ENCODE data around the gene MYADM. TPM values are rescaled to one million over a fixed set of nuclear protein-coding genes. Genes with fewer than 3 reads are reported as not detected.

MYADM gene
- total and polyA plus RNA-seq, 2 of the 13 experiments (the other 11 are each of a cell fraction or from before 2014, with no cell fraction given): 19.9 to 38.1 TPM

GRCh38 chr19:53864308-53864836 is 3.3 kb upstream of the MYADM start (continued):
- TF ChIP-seq SOX6 (IDR thresholded peaks at IDR 0.05) (no peak), SOX6 (CRISPR knock-in tag; IDR thresholded peaks at IDR 0.05) (peak; percentile 87), ATF5 (CRISPR knock-in tag; IDR thresholded peaks at IDR 0.05; ENCODE audit: low read depth) (no peak), ZNF770 (CRISPR knock-in tag; IDR thresholded peaks at IDR 0.05) (peak; percentile 55; the same call in 1 of the 2 replicates), ZNF850 (CRISPR knock-in tag; conservative IDR thresholded peaks at IDR 0.05) (no peak), ZNF280D (CRISPR knock-in tag; IDR thresholded peaks at IDR 0.05) (no peak; the same call in 1 of the 2 replicates), RAD21 (CRISPR knock-in tag; IDR thresholded peaks at IDR 0.05) (peak; percentile 49), GLI4 (CRISPR knock-in tag; IDR thresholded peaks at IDR 0.05; ENCODE audit: borderline replicate concordance) (no peak), BCL3 (CRISPR knock-in tag; IDR thresholded peaks at IDR 0.05) (no peak; the same call in 1 of the 2 replicates), FOXK2 (IDR thresholded peaks at IDR 0.05) (peak; percentile 76; the same call in 1 of the 2 replicates), YEATS4 (CRISPR knock-in tag; IDR thresholded peaks at IDR 0.05; ENCODE audit: borderline replicate concordance) (peak; percentile 34; the same call in 1 of the 2 replicates), PITX1 (CRISPR knock-in tag; IDR thresholded peaks at IDR 0.05) (peak; percentile 96), NAIF1 (CRISPR knock-in tag; IDR thresholded peaks at IDR 0.05; ENCODE audit: borderline replicate concordance) (0 out of 2 replicates have a peak, but pooled peaks have one; percentile 29), ZNF670 (CRISPR knock-in tag; IDR thresholded peaks at IDR 0.05; ENCODE audit: borderline replicate concordance) (no peak), POLR2AphosphoS5 (IDR thresholded peaks at IDR 0.05; ENCODE audit: low read depth, low read length) (peak; percentile 61), ZNF225 (CRISPR knock-in tag; IDR thresholded peaks at IDR 0.05) (no peak), FOXM1 (CRISPR knock-in tag; IDR thresholded peaks at IDR 0.05) (no peak), RFX3 (CRISPR knock-in tag; IDR thresholded peaks at IDR 0.05) (peak; percentile 55; the same call in 1 of the 2 replicates), MTF2 (CRISPR knock-in tag; IDR thresholded peaks at IDR 0.05; ENCODE audit: borderline replicate concordance) (no peak), SMC3 (IDR thresholded peaks at IDR 0.05; ENCODE audit: low read length) (no peak; the same call in 1 of the 2 replicates), TRIM24 (CRISPR knock-in tag; IDR thresholded peaks at IDR 0.05) (no peak), GABPA (IDR thresholded peaks at IDR 0.05; ENCODE audit: low read depth, low read length) (no peak), GABPA (CRISPR knock-in tag; IDR thresholded peaks at IDR 0.05; ENCODE audit: low read depth) (no peak; the same call in 1 of the 2 replicates), ZMAT3 (CRISPR knock-in tag; conservative IDR thresholded peaks at IDR 0.05) (no peak; the same call in 1 of the 2 replicates), ZSCAN22 (CRISPR knock-in tag; IDR thresholded peaks at IDR 0.05) (no peak), ZKSCAN1 (IDR thresholded peaks at IDR 0.05; ENCODE audit: low read length) (peak; percentile 20; the same call in 1 of the 2 replicates)

Data from HepG2 (cell line).